ENCODE results near the gene CSAG2. TPM values are rescaled to one million over a fixed set of nuclear protein-coding genes. Genes with fewer than 3 reads are reported as not detected.
"Not testable (repeated sequence)": the region's sequence is repeated elsewhere in the genome, so short reads cannot be mapped to it uniquely, and the experiment has no call there.

CSAG2 gene, protein sequence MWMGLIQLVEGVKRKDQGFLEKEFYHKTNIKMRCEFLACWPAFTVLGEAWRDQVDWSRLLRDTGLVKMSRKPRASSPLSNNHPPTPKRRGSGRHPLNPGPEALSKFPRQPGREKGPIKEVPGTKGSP
- polyA plus RNA-seq (1.5 TPM in 1 of 2 replicates, not detected in the other), polyA minus RNA-seq (not detected in 2 replicates)

DNA sequence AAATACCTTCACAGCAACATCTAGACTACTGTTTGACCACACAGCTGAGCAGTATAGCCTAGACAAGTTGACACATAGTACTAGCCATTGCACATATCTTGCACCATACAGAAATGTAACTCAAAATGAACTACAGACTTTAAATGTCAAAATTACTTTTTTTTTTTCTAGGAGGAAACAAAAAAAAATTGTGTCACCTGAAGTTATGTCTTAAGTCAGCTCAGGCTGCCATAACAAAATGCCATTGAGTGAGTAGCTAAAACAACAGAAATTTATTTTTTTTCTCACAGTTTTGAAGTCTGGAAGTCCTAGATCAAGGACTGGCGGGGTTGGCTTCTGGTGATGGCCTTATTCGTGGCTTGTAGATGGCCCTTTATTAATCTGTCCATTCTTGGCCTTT, at the start of gene CSAG2:
CSAG2 (minus strand) TSS at position 101 of the 400 bp plus-strand sequence. CDS start 161 bp downstream, outside the sequence.
- H3K36me3 ChIP-seq (ENCODE audit: insufficient read depth, low read length); H3K27me3 ChIP-seq (ENCODE audit: insufficient read depth, low read depth, low read length); H3K4me2 ChIP-seq (ENCODE audit: low read length); H2AFZ ChIP-seq (ENCODE audit: low read depth, low read length); H3K9me3 ChIP-seq (ENCODE audit: low read length); H3F3A ChIP-seq (ENCODE audit: insufficient read depth, low read length, poor library complexity, severe bottlenecking); H3K9ac ChIP-seq (ENCODE audit: low read length); H3K9me2 ChIP-seq (ENCODE audit: insufficient read depth, low read length); H3K4me3 ChIP-seq (ENCODE audit: low read length); H3K79me2 ChIP-seq (replicated peaks; ENCODE audit: insufficient read depth, low read length); H3K27ac ChIP-seq (ENCODE audit: low read length); H4K20me1 ChIP-seq (ENCODE audit: insufficient read depth): not testable (repeated sequence)

DNA sequence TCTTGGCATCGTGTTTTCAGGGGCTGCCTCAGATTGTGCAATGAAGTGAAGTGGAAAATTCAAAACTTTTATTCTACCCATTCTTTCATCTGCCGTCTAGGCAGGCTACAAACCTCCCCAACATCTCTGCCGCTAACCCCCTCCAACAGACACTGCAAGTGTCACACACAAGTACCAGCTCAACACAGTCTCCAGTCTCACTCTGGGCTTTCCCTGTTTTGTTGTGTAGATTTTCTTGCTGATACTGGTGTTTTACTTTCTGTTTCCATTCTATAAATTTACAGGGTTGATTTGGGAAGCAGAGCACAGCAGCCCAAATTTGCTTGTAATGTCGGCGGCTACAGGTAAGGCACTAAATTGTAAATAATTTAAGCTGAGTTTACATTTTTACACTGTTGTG, 45.8 kb upstream of the CSAG2 start:
- H3K36me3 ChIP-seq (ENCODE audit: insufficient read depth, low read length); H4K20me1 ChIP-seq (ENCODE audit: insufficient read depth); H3K27ac ChIP-seq (ENCODE audit: low read length); H3K79me2 ChIP-seq (replicated peaks; ENCODE audit: insufficient read depth, low read length); H3F3A ChIP-seq (ENCODE audit: insufficient read depth, low read length, poor library complexity, severe bottlenecking); H3K9me3 ChIP-seq (ENCODE audit: low read length); H3K9ac ChIP-seq (ENCODE audit: low read length); H3K4me2 ChIP-seq (ENCODE audit: low read length); H3K4me3 ChIP-seq (ENCODE audit: low read length); H3K27me3 ChIP-seq (ENCODE audit: insufficient read depth, low read depth, low read length); H2AFZ ChIP-seq (ENCODE audit: low read depth, low read length); H3K9me2 ChIP-seq (ENCODE audit: insufficient read depth, low read length): not testable (repeated sequence)

- not testable (repeated sequence) for H3K36me3 ChIP-seq (ENCODE audit: insufficient read depth, low read length); H3F3A ChIP-seq (ENCODE audit: insufficient read depth, low read length, poor library complexity, severe bottlenecking); H2AFZ ChIP-seq (ENCODE audit: low read depth, low read length); H3K4me3 ChIP-seq (ENCODE audit: low read length); H3K27ac ChIP-seq (ENCODE audit: low read length); H4K20me1 ChIP-seq (ENCODE audit: insufficient read depth); H3K9ac ChIP-seq (ENCODE audit: low read length); H3K27me3 ChIP-seq (ENCODE audit: insufficient read depth, low read depth, low read length); H3K4me2 ChIP-seq (ENCODE audit: low read length); H3K9me3 ChIP-seq (ENCODE audit: low read length); H3K79me2 ChIP-seq (replicated peaks; ENCODE audit: insufficient read depth, low read length); H3K9me2 ChIP-seq (ENCODE audit: insufficient read depth, low read length)
Measured at GRCh38 chrX:152753686-152754650, 44.9 kb upstream of the CSAG2 start, which contains the start of gene MAGEA2. Gene MAGEA2 (minus strand): TSS chrX:152753842. CDS start chrX:152751363, 2,479 bp downstream.

GRCh38 chrX:152738560-152738959, 29.5 kb upstream of the CSAG2 start:
- H3K79me2 ChIP-seq (replicated peaks; ENCODE audit: insufficient read depth, low read length): no peaks in the 10 kb centered on the region
- H3K36me3 ChIP-seq (ENCODE audit: insufficient read depth, low read length): no peaks in the 10 kb centered on the region
- no peak overlapping the region for H3K9ac ChIP-seq (ENCODE audit: low read length)
- TF ChIP-seq REST (IDR thresholded peaks at IDR 0.05; ENCODE audit: borderline replicate concordance): no peak
- TF ChIP-seq SMC3 (conservative IDR thresholded peaks at IDR 0.05; ENCODE audit: poor library complexity): no peak
- TF ChIP-seq POLR2AphosphoS5 (IDR thresholded peaks at IDR 0.05): no peak
- TF ChIP-seq, protein P1, sequence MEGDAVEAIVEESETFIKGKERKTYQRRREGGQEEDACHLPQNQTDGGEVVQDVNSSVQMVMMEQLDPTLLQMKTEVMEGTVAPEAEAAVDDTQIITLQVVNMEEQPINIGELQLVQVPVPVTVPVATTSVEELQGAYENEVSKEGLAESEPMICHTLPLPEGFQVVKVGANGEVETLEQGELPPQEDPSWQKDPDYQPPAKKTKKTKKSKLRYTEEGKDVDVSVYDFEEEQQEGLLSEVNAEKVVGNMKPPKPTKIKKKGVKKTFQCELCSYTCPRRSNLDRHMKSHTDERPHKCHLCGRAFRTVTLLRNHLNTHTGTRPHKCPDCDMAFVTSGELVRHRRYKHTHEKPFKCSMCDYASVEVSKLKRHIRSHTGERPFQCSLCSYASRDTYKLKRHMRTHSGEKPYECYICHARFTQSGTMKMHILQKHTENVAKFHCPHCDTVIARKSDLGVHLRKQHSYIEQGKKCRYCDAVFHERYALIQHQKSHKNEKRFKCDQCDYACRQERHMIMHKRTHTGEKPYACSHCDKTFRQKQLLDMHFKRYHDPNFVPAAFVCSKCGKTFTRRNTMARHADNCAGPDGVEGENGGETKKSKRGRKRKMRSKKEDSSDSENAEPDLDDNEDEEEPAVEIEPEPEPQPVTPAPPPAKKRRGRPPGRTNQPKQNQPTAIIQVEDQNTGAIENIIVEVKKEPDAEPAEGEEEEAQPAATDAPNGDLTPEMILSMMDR (IDR thresholded peaks at IDR 0.05; ENCODE audit: poor library complexity, severe bottlenecking): no peak
- no peak for TF ChIP-seq EP300 (conservative IDR thresholded peaks at IDR 0.05; ENCODE audit: poor library complexity, severe bottlenecking)
- TF ChIP-seq EZH2 (IDR thresholded peaks at IDR 0.05; ENCODE audit: borderline replicate concordance, insufficient read depth, low read length, poor library complexity, severe bottlenecking): no peak
- no peak for TF ChIP-seq TAF1 (IDR thresholded peaks at IDR 0.05; ENCODE audit: low read depth)
- no peak for TF ChIP-seq MXI1 (conservative IDR thresholded peaks at IDR 0.05; ENCODE audit: poor library complexity, severe bottlenecking)
- no peak for TF ChIP-seq RAD21 (conservative IDR thresholded peaks at IDR 0.05)
- H2AFZ ChIP-seq (ENCODE audit: low read depth, low read length): no peak overlapping the region
- no peaks in the 10 kb centered on the region for H3F3A ChIP-seq (ENCODE audit: insufficient read depth, low read length, poor library complexity, severe bottlenecking)
- no peak overlapping the region for H3K27ac ChIP-seq (ENCODE audit: low read length)
- H3K4me3 ChIP-seq (ENCODE audit: low read length): no peak overlapping the region
- H3K4me2 ChIP-seq (ENCODE audit: low read length): no peak overlapping the region
- H3K27me3 ChIP-seq (ENCODE audit: insufficient read depth, low read depth, low read length): no peaks in the 10 kb centered on the region
- no peaks in the 10 kb centered on the region for H4K20me1 ChIP-seq (ENCODE audit: insufficient read depth)
- no peaks in the 10 kb centered on the region for H3K9me2 ChIP-seq (ENCODE audit: insufficient read depth, low read length)
- no peaks in the 10 kb centered on the region for H3K9me3 ChIP-seq (ENCODE audit: low read length)

All from neural cell (in vitro differentiated cells).